GM19099 (cell line): ENCODE results near the gene MAPRE2.

Experiments
- POLR2A ChIP-seq: IDR thresholded peaks from 3 replicates; pipeline ENCODE4 v1.6.1; 2011; ENCODE audit warnings: low read depth; ENCODE audit not compliant: insufficient read length; ENCODE audit errors: extremely low read depth

Gene MAPRE2

GRCh38 chr18:35134190-35134730 is 93.0 kb downstream of the MAPRE2 start:
- TF ChIP-seq POLR2A, result no peak

- no peak for TF ChIP-seq POLR2A
Observed at GRCh38 chr18:35134791-35135531, 93.7 kb downstream of the MAPRE2 start.

DNA sequence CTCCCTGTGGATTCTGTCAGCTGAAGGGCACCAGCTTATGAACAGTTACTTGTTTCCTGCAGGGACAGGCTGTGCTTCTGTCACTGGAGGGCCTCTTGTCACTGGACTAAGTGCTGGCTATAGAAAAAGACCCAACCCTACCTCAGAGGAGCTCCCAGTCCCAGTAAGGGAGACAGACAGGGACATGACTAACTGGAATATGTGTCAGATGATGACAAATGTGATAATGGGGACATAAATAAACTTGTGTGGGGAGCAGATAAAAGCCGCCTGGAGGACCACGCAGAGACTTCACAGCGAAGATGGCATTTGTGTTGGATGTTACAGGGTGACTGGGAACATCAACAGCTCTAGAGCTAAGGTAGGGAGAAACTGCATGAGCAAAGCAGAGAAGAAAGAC is 95.0 kb downstream of the MAPRE2 start:
- TF ChIP-seq POLR2A, result no peak

DNA sequence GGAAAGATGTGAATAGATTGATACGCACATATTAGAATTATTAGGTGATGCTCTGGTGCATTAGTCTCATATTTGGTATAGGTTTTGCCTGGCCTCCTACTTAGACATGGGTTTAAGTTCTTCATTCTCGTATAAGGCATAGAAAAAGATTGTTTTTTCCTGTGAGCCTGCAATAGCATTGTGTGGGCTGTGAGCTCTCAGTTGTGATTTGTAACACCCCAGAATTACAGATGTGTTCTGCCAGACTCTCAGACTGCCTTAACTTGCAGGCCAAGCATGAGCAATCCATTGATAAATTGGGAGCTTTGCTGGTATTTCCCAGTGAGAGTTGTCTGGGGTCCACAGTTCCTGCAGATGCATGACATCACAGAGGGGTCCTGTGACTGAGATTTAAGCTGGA is 95.7 kb downstream of the MAPRE2 start:
- TF ChIP-seq POLR2A, result no peak

DNA sequence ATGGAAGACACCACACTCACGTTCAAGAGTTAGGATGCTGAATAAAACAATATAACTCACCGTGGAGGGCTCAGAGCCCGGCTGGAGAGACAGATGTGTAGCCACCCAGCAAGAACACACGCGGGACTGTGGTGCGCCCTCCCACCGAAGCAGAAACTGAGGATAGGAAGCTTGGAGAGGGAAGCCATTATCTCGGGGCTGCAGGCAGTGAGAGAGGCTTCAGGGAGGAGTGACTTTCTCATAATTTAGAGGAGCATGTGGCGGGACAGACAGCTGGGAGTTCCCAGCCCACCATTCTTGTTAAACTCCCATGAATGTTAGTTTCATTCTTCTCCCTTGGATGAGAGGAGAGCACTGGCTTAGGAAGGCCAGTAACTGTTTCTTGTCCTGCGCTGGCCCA is 96.4 kb downstream of the MAPRE2 start:
- TF ChIP-seq POLR2A, result no peak

- TF ChIP-seq POLR2A, result no peak
Observed at GRCh38 chr18:35138773-35139172, 97.6 kb downstream of the MAPRE2 start.

GRCh38 chr18:35139517-35139916 is 98.3 kb downstream of the MAPRE2 start:
- no peak for TF ChIP-seq POLR2A

DNA sequence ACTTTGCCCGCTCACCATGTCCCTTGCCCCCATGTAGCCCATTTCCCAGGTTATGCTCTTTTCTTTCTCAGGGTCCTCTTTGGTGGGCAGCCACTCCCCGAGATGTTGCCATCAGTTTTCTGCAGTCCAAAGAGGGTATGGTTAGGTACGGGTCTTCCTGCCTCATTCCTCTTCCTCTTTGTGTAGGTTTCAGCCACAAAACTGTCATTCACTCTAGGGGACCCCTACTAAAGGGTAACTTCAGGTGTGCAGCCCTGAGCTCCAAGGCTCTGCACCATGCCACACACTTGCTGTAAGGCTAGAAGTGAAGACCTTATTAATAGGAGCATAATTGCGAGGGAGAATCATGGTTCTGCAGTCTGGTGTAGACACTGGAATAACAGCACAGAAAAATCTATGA is 99.9 kb downstream of the MAPRE2 start:
- no peak for TF ChIP-seq POLR2A

- TF ChIP-seq POLR2A, result no peak
Observed at GRCh38 chr18:35141567-35142274, 100.5 kb downstream of the MAPRE2 start.

DNA sequence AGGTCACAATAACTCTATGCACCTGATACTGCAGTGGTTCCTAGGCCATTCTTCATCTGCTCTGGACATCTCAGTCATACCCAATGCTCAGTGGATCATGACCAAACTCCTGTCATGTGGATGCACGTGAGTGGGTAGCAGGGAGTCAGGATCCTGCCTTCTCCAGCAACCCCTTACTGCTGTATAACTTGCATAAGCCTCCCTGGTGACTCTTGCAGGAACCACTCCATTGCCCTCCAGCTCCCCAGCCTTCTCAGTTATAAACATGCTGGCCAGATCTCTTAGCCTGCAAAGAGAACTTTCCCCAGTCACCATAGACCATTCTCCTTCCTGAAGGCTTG is 101.0 kb downstream of the MAPRE2 start:
- no peak for TF ChIP-seq POLR2A

GRCh38 chr18:35143622-35144596 is 102.7 kb downstream of the MAPRE2 start:
- no peak for TF ChIP-seq POLR2A

DNA sequence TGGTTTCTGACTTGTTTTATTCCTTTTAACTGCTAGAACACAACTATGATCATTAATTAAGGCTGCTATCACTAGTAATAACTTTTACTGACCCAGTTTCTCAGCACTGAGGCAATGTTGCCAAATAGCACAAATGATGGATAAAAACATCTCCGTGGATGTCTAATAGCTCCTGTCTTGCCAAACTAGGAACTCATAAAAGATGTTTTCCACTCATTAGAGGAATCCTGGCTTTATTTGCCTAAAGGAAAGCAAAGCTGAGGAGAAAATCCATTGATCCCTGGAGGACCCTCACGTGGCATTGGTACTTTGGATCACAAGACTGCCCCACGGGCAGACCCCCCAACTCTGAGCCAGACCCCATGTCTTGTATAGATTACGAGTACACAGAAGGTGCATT is 103.5 kb downstream of the MAPRE2 start:
- no peak for TF ChIP-seq POLR2A

GRCh38 chr18:35153609-35154272 is 112.5 kb downstream of the MAPRE2 start:
- TF ChIP-seq POLR2A, result no peak

DNA sequence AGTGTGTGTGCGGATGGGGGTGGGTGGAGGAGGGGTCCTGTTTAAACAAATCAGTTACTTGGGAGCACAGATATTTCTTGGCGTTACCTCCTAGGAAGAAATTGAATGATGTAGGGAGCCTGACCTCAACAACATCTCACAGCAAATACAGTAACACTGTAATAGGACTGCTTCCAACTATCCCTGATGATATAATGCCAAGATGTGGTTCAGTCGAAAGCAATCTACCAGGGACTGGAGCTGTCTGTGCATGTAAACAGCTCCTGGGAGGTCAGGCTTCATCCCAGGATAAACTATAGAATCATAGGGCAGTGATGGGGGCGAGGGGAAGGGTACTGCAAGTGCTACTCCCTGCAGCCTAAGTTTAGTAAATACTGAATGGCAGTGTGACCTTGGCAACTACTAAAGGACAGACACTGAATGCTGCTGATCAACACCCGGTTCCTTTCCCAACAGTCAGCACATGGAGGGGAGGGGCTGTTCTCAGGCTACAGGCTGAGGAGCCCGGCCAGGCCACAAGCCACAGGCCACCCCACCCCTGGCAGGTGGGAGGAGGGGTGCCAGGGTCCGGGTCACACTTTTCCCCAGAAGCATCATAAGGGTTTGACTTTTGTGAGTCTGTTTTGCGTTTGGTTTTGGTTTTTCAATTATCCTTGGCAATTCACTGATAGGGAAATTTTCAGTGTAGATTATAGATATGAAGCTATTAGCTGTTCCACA is 114.3 kb downstream of the MAPRE2 start:
- no peak for TF ChIP-seq POLR2A

DNA sequence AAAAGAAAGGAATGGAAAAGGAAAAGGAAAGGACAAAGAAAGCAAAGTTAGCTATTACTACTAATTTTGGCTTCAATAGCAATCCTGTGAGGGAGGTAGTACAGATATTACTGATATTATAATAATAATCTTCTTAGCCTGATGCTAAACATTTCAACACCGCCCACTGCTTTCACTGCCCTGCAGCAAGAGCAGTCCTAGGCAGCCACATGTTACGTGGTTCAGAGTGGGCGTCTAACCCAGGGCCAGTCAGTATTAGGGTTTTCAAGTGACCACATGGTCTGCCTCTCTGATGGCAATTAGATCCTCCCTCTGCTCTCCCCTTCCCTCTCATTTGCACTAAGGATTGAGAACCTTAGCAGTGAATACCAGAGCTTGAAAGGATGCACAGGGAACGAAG is 116.0 kb downstream of the MAPRE2 start:
- TF ChIP-seq POLR2A, result no peak
